GM18519 (cell line): ENCODE results near the gene FGF12.

Experiments used
- ATAC-seq: cut with Tn5 transposase; IDR thresholded peaks from one replicate; pipeline ENCODE4 v1.9.1; 2021; ENCODE audit warnings: mild to moderate bottlenecking, moderate library complexity; ENCODE audit not compliant: unreplicated experiment, low FRiP score

Gene FGF12

GRCh38 chr3:192422321-192422996 is 304.9 kb downstream of the FGF12 start:
- no peak for ATAC-seq

- no peak for ATAC-seq
Measured at GRCh38 chr3:192419312-192419711, 308.0 kb downstream of the FGF12 start.

- no peak for ATAC-seq
Measured at GRCh38 chr3:192417559-192418055, 309.7 kb downstream of the FGF12 start.

GRCh38 chr3:192417017-192417416 is 310.3 kb downstream of the FGF12 start:
- no peak for ATAC-seq

DNA sequence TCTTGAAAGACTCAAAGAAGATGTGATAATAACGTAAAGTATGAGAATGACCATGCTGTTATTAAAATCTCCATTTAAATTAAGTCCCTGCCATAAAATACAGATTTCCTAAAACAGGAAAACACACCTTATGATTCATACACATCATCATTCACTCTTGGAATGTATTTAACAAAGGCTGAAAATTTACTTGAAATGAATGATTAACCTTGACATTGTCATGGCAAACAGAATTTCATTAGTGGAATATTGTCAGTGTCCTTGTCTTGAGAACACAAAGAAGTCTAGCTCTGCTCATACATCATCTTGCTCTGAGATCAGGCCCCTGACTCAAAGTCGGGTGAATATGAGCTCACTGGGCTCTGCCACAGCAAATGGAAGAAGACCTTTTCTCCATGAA is 313.9 kb downstream of the FGF12 start:
- no peak for ATAC-seq

DNA sequence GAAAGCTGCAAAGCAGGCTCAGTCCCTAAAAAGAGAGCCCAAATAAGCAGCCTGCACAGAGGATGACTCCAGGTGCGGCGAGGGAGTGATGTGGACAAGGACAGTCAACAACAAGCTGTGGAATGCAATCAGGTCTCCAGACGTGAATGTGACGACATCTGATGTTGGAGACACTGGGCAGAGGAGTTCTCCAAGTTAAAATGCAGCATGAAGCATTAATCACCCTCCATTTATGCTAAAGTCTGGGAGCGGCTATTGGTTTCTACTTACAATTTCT is 316.7 kb downstream of the FGF12 start:
- ATAC-seq: no peak

DNA sequence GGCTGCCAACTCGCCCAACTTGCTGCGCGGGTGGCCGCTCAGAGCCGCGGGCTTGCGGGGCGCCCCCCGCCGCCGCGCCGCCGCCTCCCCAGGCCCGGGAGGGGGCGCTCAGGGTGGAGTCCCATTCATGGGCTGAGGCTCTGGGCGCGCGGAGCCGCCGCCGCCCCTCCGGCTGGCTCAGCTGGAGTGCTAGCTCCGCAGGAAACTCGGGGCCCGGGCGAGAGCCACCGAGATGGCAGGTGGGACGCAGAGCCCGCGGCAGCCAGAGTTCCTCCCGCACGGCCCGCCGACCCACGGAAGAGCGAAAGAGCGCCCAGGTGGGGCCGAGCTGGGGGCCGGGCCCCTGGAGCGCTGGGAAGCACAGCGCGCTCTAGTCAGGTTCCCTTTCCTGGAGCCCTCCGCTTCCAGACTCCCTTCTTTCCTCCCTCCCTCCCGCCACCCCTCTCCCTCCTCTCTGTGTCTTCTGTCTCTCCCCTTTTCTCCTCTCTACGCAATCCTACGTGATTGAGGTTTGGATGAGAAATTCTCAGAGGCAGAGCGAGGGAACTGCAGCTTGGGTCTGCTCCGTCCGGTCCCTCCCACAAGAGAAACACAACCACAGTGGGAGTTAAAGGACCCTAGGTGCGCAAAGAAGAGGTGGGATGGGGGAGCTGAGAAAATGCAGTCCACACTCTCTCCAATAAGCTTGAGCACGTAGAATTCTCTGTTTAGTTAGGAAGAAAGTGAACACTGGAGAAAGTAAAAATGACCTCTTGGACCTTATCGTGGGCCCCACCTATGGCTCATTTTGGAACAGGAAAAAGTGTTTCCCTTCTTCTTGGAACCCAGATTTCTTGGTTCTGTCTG is 317.3 kb downstream of the FGF12 start:
- ATAC-seq: peak; percentile 19

GRCh38 chr3:192409201-192409837 is 318.0 kb downstream of the FGF12 start:
- ATAC-seq: peak; percentile 46

- ATAC-seq: no peak
Measured at GRCh38 chr3:192408647-192409200, 318.6 kb downstream of the FGF12 start.

- ATAC-seq: no peak
Measured at GRCh38 chr3:192408007-192408646, 319.2 kb downstream of the FGF12 start.

GRCh38 chr3:192399767-192400166 is 327.6 kb downstream of the FGF12 start:
- no peak for ATAC-seq

- ATAC-seq: no peak
Measured at GRCh38 chr3:192397012-192397411, 330.3 kb downstream of the FGF12 start.

GRCh38 chr3:192395506-192395905 is 331.8 kb downstream of the FGF12 start:
- ATAC-seq: no peak

DNA sequence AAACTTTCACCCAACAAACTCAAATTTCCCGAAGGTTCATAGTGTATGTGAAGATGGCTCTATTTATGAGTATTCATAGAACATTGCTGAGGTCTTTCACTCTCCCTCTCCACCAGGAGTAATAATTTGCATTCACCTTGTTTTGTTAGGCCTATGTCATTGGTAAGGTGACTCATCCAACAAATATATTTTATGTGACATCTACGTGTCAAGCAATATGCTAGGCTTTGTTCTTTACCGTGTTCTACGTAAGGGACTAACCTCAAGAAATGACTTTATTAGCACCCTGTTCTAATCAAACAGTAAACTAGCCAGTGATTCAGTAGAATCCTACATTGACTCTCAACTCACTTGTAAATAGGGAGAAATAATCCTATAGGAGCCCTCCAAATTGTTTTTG is 334.4 kb downstream of the FGF12 start:
- ATAC-seq: no peak

GRCh38 chr3:192382861-192383260 is 344.5 kb downstream of the FGF12 start:
- no peak for ATAC-seq

- ATAC-seq: no peak
Measured at GRCh38 chr3:192373586-192373985, 353.8 kb downstream of the FGF12 start.

GRCh38 chr3:192373032-192373431 is 354.3 kb downstream of the FGF12 start:
- ATAC-seq: no peak

- ATAC-seq: no peak
Measured at GRCh38 chr3:192372616-192373015, 354.7 kb downstream of the FGF12 start.

DNA sequence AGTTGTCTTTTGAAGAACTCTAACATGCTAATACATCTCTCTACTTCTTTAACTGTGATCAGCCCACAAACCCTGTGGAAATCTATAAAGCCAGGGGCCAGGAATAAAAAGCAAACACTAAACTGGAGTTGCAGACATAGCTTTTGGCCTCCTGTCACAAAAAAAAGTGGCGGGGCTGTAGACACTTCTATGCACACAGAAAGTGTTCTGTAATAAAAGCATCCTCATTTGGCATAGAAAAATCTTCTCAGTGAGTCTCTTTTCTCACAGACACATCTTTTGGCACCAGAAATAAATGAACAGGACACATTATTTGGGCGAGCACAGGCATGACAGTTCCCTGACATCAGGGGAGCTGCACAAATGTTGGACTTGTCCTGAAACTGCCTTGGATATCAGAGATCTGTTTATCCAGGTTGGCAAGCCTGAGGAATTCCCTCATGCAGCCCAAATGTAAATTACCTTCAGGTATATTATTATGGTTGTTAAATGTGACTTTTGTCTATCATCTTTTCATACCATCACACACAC is 355.4 kb downstream of the FGF12 start:
- ATAC-seq: no peak

- no peak for ATAC-seq
Measured at GRCh38 chr3:192367616-192368015, 359.7 kb downstream of the FGF12 start.
